C4-2B (cell line): Measurements from ENCODE around the gene EML3.

Experiments
- ZFX ChIP-seq: fragments of 450-650 bp; IDR thresholded peaks from 2 replicates; pipeline ENCODE4 v1.6.1; 2017
- TF ChIP-seq, protein P1 (sequence below): fragments of 450-650 bp; conservative IDR thresholded peaks from 2 replicates; pipeline ENCODE4 v1.5.1; 2017; ENCODE audit warnings: mild to moderate bottlenecking

DNA sequence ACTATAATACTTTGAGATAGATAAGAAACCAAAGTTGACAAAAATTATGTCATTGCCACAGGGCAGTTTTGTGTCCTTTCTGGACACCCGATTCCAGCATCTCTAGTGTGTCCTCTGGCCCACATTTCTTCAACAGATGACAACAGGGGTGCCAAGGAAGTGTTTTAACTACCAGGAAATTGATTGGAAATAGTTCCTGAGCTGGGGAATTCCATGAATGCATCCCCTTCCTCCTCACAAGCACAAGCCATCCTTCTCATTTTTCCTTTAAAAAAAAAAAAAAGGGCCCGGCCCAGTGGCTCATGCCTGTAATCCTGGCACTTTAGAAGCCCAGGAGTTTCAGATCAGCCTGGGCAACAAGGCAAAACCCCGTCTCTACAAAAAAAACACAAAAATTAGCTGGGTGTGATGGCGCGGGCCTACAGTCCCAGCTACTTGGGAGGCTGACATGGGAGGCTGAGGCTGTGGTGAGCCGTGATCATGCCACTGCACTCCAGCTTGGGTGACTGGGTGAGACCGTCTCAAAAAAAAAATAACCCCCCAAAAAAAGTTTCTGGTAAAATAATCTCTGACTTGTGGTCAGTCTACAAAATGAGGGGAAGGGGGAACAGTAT is 10.0 kb upstream of the EML3 start:
- TF ChIP-seq, protein P1, sequence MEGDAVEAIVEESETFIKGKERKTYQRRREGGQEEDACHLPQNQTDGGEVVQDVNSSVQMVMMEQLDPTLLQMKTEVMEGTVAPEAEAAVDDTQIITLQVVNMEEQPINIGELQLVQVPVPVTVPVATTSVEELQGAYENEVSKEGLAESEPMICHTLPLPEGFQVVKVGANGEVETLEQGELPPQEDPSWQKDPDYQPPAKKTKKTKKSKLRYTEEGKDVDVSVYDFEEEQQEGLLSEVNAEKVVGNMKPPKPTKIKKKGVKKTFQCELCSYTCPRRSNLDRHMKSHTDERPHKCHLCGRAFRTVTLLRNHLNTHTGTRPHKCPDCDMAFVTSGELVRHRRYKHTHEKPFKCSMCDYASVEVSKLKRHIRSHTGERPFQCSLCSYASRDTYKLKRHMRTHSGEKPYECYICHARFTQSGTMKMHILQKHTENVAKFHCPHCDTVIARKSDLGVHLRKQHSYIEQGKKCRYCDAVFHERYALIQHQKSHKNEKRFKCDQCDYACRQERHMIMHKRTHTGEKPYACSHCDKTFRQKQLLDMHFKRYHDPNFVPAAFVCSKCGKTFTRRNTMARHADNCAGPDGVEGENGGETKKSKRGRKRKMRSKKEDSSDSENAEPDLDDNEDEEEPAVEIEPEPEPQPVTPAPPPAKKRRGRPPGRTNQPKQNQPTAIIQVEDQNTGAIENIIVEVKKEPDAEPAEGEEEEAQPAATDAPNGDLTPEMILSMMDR: no peak
- TF ChIP-seq ZFX: no peak
